HepG2 (cell line): ENCODE results near the gene CCDC142. TPM values are rescaled to one million over a fixed set of nuclear protein-coding genes. Genes with fewer than 3 reads are reported as not detected.
A peak's percentile ranks its signal among the peaks of the same experiment; 100 is the strongest.

Source experiments
- ADNP ChIP-seq: sonication (generic); formaldehyde crosslinking; IDR thresholded peaks from 2 replicates; pipeline ENCODE4 v1.4.0; 2020; ENCODE audit warnings: missing genetic modification reagents
- ARNT2 ChIP-seq: sonication (generic); formaldehyde crosslinking; IDR thresholded peaks from 2 replicates; pipeline ENCODE4 v1.8.0; 2022; ENCODE audit warnings: mild to moderate bottlenecking, low read depth, missing genetic modification reagents, moderate library complexity
- BRCA1 ChIP-seq: sonication (generic); formaldehyde crosslinking; IDR thresholded peaks from 2 replicates; pipeline ENCODE4 v1.4.0; 2020; ENCODE audit warnings: missing genetic modification reagents
- GLI4 ChIP-seq: sonication (generic); formaldehyde crosslinking; IDR thresholded peaks from 2 replicates; pipeline ENCODE4 v1.5.1; 2020; ENCODE audit warnings: missing genetic modification reagents, mild to moderate bottlenecking, moderate library complexity, borderline replicate concordance
- RAD51 ChIP-seq: fragments of 450-650 bp; IDR thresholded peaks from 2 replicates; pipeline ENCODE4 v1.6.1; 2016; ENCODE audit warnings: borderline replicate concordance
- REXO4 ChIP-seq: sonication (generic); formaldehyde crosslinking; IDR thresholded peaks from 2 replicates; pipeline ENCODE4 v1.8.0; 2022; ENCODE audit warnings: missing genetic modification reagents, mild to moderate bottlenecking, borderline replicate concordance
- SRY ChIP-seq: sonication (generic); formaldehyde crosslinking; IDR thresholded peaks from 2 replicates; pipeline ENCODE4 v1.8.0; 2022; ENCODE audit warnings: mild to moderate bottlenecking, missing genetic modification reagents
- TBX2 ChIP-seq: sonication (generic); formaldehyde crosslinking; IDR thresholded peaks from 2 replicates; pipeline ENCODE4 v1.5.0; 2020; ENCODE audit warnings: missing genetic modification reagents, mild to moderate bottlenecking, borderline replicate concordance
- ZNF224 ChIP-seq: sonication (generic); formaldehyde crosslinking; IDR thresholded peaks from 2 replicates; pipeline ENCODE4 v1.5.0; 2020; ENCODE audit warnings: mild to moderate bottlenecking, missing genetic modification reagents
- ZNF350 ChIP-seq: sonication (generic); formaldehyde crosslinking; IDR thresholded peaks from 2 replicates; pipeline ENCODE4 v1.4.0; 2020; ENCODE audit warnings: mild to moderate bottlenecking, low read depth, missing genetic modification reagents, borderline replicate concordance
- ZNF605 ChIP-seq: sonication (generic); formaldehyde crosslinking; IDR thresholded peaks from 2 replicates; pipeline ENCODE4 v1.8.0; 2022; ENCODE audit warnings: mild to moderate bottlenecking, missing genetic modification reagents
- polyA plus RNA-seq, 8 experiments: library from polyadenylated mRNA; depleted of rRNA in 3 of 8; stranded (reverse) in 7 of 8; unstranded in 1 of 8; fragments of >200 nt; fragmentation: Illumina TruSeq in 4 of 8; extraction: Trizol in 4 of 8; gene quantifications; 2 replicates each; pipeline versions ENCODE4 v1.2.1 to v1.2.3, GENCODE V29; 2011 to 2016; ENCODE audit warnings: low read depth in 4 of 8, missing spikeins in 1 of 8, mixed read lengths in 1 of 8; ENCODE audit not compliant: insufficient read depth in 1 of 8
- total RNA-seq, 5 experiments: library from RNA; depleted of rRNA; stranded (reverse); fragments of >200 nt; fragmentation: Illumina TruSeq; extraction: Trizol; gene quantifications; 2 replicates each; pipeline ENCODE4 v1.2.3, GENCODE V29; 2016; ENCODE audit warnings: low read depth in 1 of 5
- TF ChIP-seq, protein P1 (sequence below): sonication (generic); formaldehyde crosslinking; IDR thresholded peaks from 2 replicates; pipeline ENCODE4 v1.4.0; 2020; ENCODE audit warnings: mild to moderate bottlenecking, missing genetic modification reagents
- TF ChIP-seq, protein P2 (sequence below): sonication (generic); formaldehyde crosslinking; IDR thresholded peaks from 2 replicates; pipeline ENCODE4 v1.8.0; 2022; ENCODE audit warnings: mild to moderate bottlenecking, missing genetic modification reagents, moderate library complexity
- TF ChIP-seq, protein P3 (sequence below): sonication (generic); IDR thresholded peaks from 2 replicates; pipeline ENCODE4 v1.6.1; 2016; ENCODE audit warnings: low read depth, borderline replicate concordance
- TF ChIP-seq, protein P4 (sequence below): sonication (generic); formaldehyde crosslinking; IDR thresholded peaks from 2 replicates; pipeline ENCODE4 v1.5.0; 2020; ENCODE audit warnings: missing genetic modification reagents
- TF ChIP-seq, protein P5 (sequence below): sonication (generic); formaldehyde crosslinking; IDR thresholded peaks from 2 replicates; pipeline ENCODE4 v1.5.0; 2020; ENCODE audit warnings: mild to moderate bottlenecking, low read depth, missing genetic modification reagents, borderline replicate concordance
- TF ChIP-seq, protein P6 (sequence below): sonication (generic); formaldehyde crosslinking; IDR thresholded peaks from 2 replicates; pipeline ENCODE4 v1.5.0; 2020; ENCODE audit warnings: missing genetic modification reagents, mild to moderate bottlenecking, borderline replicate concordance

CCDC142 gene
- total and polyA plus RNA-seq, 2 of the 13 experiments (the other 11 are each of a cell fraction or from before 2014, with no cell fraction given) = 14.7 to 30.4 TPM

DNA sequence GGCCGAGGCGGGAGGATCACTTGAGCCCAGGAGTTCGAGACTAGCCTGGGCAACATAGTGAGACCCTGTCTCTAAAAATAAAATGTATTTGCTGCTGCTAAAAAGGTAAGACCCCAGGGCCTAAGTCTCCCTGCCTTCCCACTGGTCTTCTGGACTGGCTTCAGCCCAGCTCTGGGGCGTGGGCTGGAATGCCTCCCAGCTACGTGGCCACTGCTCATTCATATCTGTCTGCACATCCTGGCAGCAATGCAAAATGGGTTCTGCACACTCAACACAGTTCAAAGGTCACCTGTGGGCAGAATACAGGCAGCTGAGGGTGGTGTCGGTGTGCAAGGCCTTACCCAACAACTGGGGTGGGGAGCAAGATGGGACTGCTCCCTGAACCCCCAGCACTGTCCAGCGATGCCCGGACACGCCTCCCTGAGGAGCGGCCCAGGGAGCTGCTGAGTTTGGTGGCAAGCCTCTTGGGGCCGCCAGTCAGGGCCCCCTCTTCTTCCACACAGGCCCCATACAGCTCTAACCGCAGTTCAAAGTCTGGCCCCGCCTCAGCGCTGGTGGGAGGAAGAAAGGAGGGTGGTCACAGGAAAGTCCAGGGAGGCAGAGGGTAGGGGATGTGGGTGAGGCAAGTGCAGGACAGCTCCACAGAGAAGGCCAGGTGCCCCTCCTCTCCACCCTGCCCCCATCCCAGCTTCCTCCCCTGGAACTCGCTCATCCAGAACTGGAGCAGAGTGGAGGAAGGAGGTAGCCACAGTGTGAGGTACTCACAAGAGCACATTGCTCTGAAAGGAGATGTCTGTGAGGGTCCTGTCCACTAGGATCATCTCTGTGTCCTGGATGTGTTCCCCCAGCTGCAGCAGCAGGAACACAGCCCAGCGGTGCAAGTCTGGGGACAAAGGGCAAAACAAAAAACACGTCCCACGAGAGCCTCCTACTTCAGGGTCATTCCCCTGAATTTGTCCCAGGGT, 53.0 kb downstream of the CCDC142 start (continued):
- TF ChIP-seq GLI4 (CRISPR knock-in tag) (0 out of 2 replicates have a peak, but pooled peaks have one; percentile 27), SRY (CRISPR knock-in tag) (0 out of 2 replicates have a peak, but pooled peaks have one; percentile 59), RAD51 (no peak), TBX2 (CRISPR knock-in tag) (peak; percentile 89), REXO4 (CRISPR knock-in tag) (no peak), ZNF350 (CRISPR knock-in tag) (peak; percentile 74), ARNT2 (CRISPR knock-in tag) (peak; percentile 78; the same call in 1 of the 2 replicates), BRCA1 (CRISPR knock-in tag) (no peak), ZNF605 (peak; percentile 89), ZNF224 (CRISPR knock-in tag) (no peak), ADNP (CRISPR knock-in tag) (no peak)
- TF ChIP-seq, protein P1, sequence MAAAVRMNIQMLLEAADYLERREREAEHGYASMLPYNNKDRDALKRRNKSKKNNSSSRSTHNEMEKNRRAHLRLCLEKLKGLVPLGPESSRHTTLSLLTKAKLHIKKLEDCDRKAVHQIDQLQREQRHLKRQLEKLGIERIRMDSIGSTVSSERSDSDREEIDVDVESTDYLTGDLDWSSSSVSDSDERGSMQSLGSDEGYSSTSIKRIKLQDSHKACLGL (CRISPR knock-in tag) = no peak
- TF ChIP-seq, protein P2, sequence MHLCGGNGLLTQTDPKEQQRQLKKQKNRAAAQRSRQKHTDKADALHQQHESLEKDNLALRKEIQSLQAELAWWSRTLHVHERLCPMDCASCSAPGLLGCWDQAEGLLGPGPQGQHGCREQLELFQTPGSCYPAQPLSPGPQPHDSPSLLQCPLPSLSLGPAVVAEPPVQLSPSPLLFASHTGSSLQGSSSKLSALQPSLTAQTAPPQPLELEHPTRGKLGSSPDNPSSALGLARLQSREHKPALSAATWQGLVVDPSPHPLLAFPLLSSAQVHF (CRISPR knock-in tag) = no peak
- TF ChIP-seq, protein P3, sequence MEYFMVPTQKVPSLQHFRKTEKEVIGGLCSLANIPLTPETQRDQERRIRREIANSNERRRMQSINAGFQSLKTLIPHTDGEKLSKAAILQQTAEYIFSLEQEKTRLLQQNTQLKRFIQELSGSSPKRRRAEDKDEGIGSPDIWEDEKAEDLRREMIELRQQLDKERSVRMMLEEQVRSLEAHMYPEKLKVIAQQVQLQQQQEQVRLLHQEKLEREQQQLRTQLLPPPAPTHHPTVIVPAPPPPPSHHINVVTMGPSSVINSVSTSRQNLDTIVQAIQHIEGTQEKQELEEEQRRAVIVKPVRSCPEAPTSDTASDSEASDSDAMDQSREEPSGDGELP = peak; percentile 79
- TF ChIP-seq, protein P4, sequence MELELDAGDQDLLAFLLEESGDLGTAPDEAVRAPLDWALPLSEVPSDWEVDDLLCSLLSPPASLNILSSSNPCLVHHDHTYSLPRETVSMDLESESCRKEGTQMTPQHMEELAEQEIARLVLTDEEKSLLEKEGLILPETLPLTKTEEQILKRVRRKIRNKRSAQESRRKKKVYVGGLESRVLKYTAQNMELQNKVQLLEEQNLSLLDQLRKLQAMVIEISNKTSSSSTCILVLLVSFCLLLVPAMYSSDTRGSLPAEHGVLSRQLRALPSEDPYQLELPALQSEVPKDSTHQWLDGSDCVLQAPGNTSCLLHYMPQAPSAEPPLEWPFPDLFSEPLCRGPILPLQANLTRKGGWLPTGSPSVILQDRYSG (CRISPR knock-in tag) = no peak
- TF ChIP-seq, protein P5, sequence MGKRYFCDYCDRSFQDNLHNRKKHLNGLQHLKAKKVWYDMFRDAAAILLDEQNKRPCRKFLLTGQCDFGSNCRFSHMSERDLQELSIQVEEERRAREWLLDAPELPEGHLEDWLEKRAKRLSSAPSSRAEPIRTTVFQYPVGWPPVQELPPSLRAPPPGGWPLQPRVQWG (CRISPR knock-in tag) = no peak
- TF ChIP-seq, protein P6, sequence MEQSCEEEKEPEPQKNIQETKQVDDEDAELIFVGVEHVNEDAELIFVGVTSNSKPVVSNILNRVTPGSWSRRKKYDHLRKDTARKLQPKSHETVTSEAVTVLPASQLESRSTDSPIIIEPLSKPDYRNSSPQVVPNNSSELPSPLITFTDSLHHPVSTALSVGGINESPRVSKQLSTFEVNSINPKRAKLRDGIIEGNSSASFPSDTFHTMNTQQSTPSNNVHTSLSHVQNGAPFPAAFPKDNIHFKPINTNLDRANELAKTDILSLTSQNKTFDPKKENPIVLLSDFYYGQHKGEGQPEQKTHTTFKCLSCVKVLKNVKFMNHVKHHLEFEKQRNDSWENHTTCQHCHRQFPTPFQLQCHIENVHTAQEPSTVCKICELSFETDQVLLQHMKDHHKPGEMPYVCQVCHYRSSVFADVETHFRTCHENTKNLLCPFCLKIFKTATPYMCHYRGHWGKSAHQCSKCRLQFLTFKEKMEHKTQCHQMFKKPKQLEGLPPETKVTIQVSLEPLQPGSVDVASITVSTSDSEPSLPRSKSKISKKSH (CRISPR knock-in tag) = peak; percentile 93; the same call in 1 of the 2 replicates
